Measurements from ENCODE around the gene P2RY11. TPM values are rescaled to one million over a fixed set of nuclear protein-coding genes. Genes with fewer than 3 reads are reported as not detected.

Gene P2RY11
- total RNA-seq, 1 experiment from 2014 or later: 20.7 TPM

DNA sequence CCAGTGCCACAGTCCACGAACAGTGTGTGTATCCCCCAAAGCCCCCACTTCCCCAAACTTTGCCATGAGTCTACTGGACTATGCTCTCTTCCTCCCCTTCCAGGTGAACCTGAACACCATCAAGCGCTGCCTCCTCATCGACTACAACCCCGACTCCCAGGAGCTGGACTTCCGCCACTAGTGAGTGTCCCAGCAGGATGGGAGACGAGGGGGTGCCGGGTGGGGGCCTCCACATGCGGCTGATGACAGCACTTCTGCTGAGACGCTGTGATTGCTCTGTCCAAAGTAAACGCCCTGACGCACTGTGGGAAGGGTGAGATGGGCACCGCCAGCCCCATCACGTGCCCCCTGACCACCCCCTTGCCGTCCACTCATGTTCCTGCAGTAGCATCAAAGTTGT is 2.0 kb upstream of the P2RY11 start:
- H3K4me3 Mint-ChIP-seq (ENCODE audit: low read depth, unreplicated experiment): no peak overlapping the region
- intact Hi-C loops (cut with micrococcal nuclease; ENCODE audit: unreplicated experiment): no loop called here
- peaks cover 13% of the 10 kb centered on the region for H3K27me3 Mint-ChIP-seq (ENCODE audit: unreplicated experiment)
- no TSS peak for BruUV-seq (replicated peaks)
- no peak overlapping the region for H3K27ac Mint-ChIP-seq (ENCODE audit: unreplicated experiment)
- H3K4me1 Mint-ChIP-seq (ENCODE audit: low read depth, unreplicated experiment): peaks cover 18% of the 10 kb centered on the region
- TF ChIP-seq, protein P1, sequence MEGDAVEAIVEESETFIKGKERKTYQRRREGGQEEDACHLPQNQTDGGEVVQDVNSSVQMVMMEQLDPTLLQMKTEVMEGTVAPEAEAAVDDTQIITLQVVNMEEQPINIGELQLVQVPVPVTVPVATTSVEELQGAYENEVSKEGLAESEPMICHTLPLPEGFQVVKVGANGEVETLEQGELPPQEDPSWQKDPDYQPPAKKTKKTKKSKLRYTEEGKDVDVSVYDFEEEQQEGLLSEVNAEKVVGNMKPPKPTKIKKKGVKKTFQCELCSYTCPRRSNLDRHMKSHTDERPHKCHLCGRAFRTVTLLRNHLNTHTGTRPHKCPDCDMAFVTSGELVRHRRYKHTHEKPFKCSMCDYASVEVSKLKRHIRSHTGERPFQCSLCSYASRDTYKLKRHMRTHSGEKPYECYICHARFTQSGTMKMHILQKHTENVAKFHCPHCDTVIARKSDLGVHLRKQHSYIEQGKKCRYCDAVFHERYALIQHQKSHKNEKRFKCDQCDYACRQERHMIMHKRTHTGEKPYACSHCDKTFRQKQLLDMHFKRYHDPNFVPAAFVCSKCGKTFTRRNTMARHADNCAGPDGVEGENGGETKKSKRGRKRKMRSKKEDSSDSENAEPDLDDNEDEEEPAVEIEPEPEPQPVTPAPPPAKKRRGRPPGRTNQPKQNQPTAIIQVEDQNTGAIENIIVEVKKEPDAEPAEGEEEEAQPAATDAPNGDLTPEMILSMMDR (IDR thresholded peaks at IDR 0.05; ENCODE audit: unreplicated experiment): no peak
- DNase-seq: no peak
- CTCF ChIA-PET: no interaction called here
- peaks cover 74% of the 10 kb centered on the region for H3K36me3 Mint-ChIP-seq (ENCODE audit: insufficient read depth, unreplicated experiment)
- H3K9me3 Mint-ChIP-seq (ENCODE audit: low read depth, unreplicated experiment): no peaks in the 10 kb centered on the region

DNA sequence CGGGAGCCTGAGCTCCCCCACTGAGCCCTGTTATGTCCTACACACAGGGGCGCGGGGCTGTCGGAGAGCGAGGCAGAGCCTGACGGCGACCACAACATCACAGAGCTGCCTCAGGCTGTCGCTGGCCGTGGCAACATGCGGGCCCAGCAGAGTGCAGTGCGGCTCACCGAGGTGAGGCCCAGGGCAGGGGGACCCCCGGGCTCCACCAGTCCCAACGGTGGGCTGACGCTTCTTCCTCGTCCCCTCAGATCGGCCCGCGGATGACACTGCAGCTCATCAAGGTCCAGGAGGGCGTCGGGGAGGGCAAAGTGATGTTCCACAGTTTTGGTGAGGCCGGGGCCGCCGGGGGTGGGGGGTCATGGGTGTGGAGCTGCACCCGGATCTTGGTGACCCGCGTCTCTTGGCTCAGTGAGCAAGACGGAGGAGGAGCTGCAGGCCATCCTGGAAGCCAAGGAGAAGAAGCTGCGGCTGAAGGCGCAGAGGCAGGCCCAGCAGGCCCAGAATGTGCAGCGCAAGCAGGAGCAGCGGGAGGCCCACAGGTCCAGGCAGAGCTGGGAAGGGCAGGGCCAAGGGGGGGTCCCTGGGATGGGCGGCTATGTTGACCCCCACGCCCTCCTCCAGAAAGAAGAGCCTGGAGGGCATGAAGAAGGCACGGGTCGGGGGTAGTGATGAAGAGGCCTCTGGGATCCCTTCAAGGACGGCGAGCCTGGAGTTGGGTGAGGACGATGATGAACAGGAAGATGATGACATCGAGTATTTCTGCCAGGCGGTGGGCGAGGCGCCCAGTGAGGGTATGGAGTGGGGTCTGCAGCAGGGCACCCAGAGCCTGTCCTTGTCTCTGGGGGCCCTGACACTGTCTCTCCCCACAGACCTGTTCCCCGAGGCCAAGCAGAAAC is 1.2 kb upstream of the P2RY11 start:
- H3K9me3 Mint-ChIP-seq (ENCODE audit: low read depth, unreplicated experiment): no peaks in the 10 kb centered on the region
- H3K27me3 Mint-ChIP-seq (ENCODE audit: unreplicated experiment): peaks cover 5% of the 10 kb centered on the region
- peak overlapping the region; percentile 77 for H3K27ac Mint-ChIP-seq (ENCODE audit: unreplicated experiment)
- H3K36me3 Mint-ChIP-seq (ENCODE audit: insufficient read depth, unreplicated experiment): peaks cover 77% of the 10 kb centered on the region
- BruUV-seq (replicated peaks): no TSS peak
- intact Hi-C loops (cut with micrococcal nuclease; ENCODE audit: unreplicated experiment): loop anchor here (5.0 kb wide), 1 partner anchor 78 kb away; no protein-coding TSS in a partner anchor
- TF ChIP-seq, protein P1 (IDR thresholded peaks at IDR 0.05; ENCODE audit: unreplicated experiment): no peak
- H3K4me3 Mint-ChIP-seq (ENCODE audit: low read depth, unreplicated experiment): no peak overlapping the region
- peaks cover 18% of the 10 kb centered on the region for H3K4me1 Mint-ChIP-seq (ENCODE audit: low read depth, unreplicated experiment)
- CTCF ChIA-PET: no interaction called here
- DNase-seq: no peak

DNA sequence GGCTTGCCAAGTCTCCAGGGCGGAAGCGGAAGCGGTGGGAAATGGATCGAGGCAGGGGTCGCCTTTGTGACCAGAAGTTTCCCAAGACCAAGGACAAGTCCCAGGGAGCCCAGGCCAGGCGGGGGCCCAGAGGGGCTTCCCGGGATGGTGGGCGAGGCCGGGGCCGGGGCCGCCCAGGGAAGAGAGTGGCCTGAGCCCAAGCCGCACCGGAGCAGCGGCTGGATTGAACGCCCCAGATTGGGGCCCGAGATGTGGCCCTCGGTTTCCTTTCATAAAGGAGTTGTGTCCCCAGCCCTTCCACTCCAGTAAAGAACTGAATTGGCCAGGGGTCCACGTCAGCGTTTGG is 548 bp upstream of the P2RY11 start:
- Mint-ChIP-seq H3K4me1 (ENCODE audit: low read depth, unreplicated experiment) (peaks cover 18% of the 10 kb centered on the region), H3K27me3 (ENCODE audit: unreplicated experiment) (no peaks in the 10 kb centered on the region), H3K9me3 (ENCODE audit: low read depth, unreplicated experiment) (no peaks in the 10 kb centered on the region), H3K4me3 (ENCODE audit: low read depth, unreplicated experiment) (no peak overlapping the region), H3K27ac (ENCODE audit: unreplicated experiment) (peak overlapping the region; percentile 77), H3K36me3 (ENCODE audit: insufficient read depth, unreplicated experiment) (peaks cover 78% of the 10 kb centered on the region)
- CTCF ChIA-PET: no interaction called here
- BruUV-seq (replicated peaks): no TSS peak
- DNase-seq: no peak
- TF ChIP-seq, protein P1 (IDR thresholded peaks at IDR 0.05; ENCODE audit: unreplicated experiment): no peak
- intact Hi-C loops (cut with micrococcal nuclease; ENCODE audit: unreplicated experiment): loop anchor here (5.0 kb wide), 1 partner anchor 79 kb away; no protein-coding TSS in a partner anchor

DNA sequence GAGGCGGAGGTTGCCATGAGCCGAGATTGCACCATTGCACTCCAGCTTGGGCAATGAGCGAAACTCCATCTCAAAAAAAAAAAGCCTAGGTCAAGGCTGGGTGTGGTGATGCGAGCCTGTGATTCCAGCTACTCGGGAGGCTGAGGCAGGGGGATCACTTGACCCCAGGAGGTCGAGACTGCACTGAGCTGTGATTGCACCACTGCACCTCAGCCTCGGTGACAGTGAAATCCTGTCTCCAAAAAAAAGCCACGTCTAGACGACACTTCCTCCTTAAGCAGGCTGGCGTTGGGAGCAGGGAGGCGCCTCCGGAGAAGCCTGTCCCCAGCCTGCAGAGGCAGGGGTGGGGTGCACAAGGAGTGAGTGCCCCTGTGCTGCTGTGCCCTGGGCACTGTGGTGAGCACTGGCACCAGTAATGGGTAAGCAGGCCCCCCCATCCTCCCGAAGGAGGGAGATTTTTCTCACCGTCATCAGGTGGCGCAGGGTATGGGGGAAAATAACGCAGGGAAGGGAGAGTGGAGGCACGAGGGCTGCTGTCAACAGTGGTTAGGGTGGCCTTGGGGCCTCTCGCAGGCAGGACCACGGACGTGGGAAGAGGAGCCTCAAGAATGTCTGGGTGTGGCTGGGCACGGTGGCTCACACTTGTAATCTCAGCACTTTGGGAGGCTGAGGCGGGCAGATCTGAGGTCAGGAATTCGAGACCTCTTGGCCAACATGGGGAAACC is 706 bp downstream of the P2RY11 start:
- peaks cover 78% of the 10 kb centered on the region for H3K36me3 Mint-ChIP-seq (ENCODE audit: insufficient read depth, unreplicated experiment)
- CTCF ChIA-PET: no interaction called here
- BruUV-seq (replicated peaks): no TSS peak

More for the DNA sequence above, 706 bp downstream of the P2RY11 start:
- TF ChIP-seq, protein P1 (IDR thresholded peaks at IDR 0.05; ENCODE audit: unreplicated experiment): no peak
- H3K27ac Mint-ChIP-seq (ENCODE audit: unreplicated experiment): peak overlapping the region; percentile 69
- no peaks in the 10 kb centered on the region for H3K9me3 Mint-ChIP-seq (ENCODE audit: low read depth, unreplicated experiment)
- intact Hi-C loops (cut with micrococcal nuclease; ENCODE audit: unreplicated experiment): loop anchor here (5.0 kb wide), 1 partner anchor 80 kb away; no protein-coding TSS in a partner anchor
- no peak for DNase-seq
- peaks cover 12% of the 10 kb centered on the region for H3K4me1 Mint-ChIP-seq (ENCODE audit: low read depth, unreplicated experiment)
- no peaks in the 10 kb centered on the region for H3K27me3 Mint-ChIP-seq (ENCODE audit: unreplicated experiment)
- no peak overlapping the region for H3K4me3 Mint-ChIP-seq (ENCODE audit: low read depth, unreplicated experiment)

Measured in Calu3 (cell line).